HEK293T (cell line): Measurements from ENCODE around the gene PRR36.

Experiments
- ARNT ChIP-seq: fragments of 450-650 bp; IDR thresholded peaks from 2 replicates; pipeline ENCODE4 v1.6.1; 2017; ENCODE audit warnings: mild to moderate bottlenecking
- CTBP1 ChIP-seq: fragments of 450-650 bp; IDR thresholded peaks from 2 replicates; pipeline ENCODE4 v1.6.1; 2016; ENCODE audit warnings: borderline replicate concordance
- ELF4 ChIP-seq: fragments of 450-650 bp; IDR thresholded peaks from 2 replicates; pipeline ENCODE4 v1.6.1; 2017; ENCODE audit warnings: antibody characterized with exemption
- L3MBTL2 ChIP-seq: fragments of 450-650 bp; conservative IDR thresholded peaks from 2 replicates; pipeline ENCODE4 v1.6.1; 2016; ENCODE audit warnings: mild to moderate bottlenecking
- NFRKB ChIP-seq: fragments of 450-650 bp; IDR thresholded peaks from 2 replicates; pipeline ENCODE4 v1.6.1; 2016; ENCODE audit warnings: mild to moderate bottlenecking, moderate library complexity
- SUZ12 ChIP-seq: fragments of 450-650 bp; IDR thresholded peaks from 2 replicates; pipeline ENCODE4 v1.6.1; 2016; ENCODE audit warnings: mild to moderate bottlenecking

DNA sequence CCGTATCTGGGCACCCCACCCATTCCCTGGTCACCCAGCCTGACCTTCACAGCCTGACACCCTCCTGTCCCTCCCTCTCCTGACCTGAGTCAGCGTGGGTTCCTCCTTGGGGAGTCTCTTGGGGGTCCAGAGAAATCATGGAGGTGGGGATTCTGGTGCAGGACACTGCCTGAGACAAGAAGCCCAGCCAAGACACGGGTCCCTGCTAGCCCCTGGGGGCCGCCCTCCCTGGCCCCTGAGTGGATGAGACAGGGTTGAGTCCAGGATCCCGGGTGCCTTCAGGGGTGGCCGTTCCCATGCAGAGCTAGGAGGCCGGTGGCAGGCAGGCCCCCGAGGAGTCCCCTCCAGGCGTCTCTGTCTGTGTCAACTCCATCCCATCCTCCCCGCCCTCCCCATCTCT lies 31.1 kb upstream of the PRR36 start:
- TF ChIP-seq CTBP1 (no peak), SUZ12 (no peak), NFRKB (no peak), ARNT (no peak), L3MBTL2 (no peak), ELF4 (no peak)
